ENCODE measurements around the gene EN2.

DNA sequence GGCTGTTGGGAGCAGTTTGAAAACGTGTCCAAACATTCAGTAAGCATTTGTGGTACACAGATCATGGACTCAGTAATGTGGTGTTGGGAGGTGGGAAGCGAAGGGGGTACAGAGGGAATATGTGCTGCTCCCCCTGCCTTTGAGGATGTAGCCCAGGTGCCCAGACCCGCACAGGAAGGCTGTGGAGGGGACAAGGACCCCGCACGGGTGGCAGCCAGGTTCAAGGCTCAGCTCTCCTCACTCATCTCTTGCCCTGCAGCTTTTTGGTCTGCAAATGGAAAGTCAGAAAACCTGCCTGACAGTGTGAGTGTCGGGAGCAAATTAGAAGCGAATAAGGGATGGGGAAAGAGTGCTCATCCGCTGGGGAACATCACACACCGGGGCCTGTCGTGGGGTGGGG is 27.3 kb upstream of the EN2 start:
- TF ChIP-seq, protein P1, sequence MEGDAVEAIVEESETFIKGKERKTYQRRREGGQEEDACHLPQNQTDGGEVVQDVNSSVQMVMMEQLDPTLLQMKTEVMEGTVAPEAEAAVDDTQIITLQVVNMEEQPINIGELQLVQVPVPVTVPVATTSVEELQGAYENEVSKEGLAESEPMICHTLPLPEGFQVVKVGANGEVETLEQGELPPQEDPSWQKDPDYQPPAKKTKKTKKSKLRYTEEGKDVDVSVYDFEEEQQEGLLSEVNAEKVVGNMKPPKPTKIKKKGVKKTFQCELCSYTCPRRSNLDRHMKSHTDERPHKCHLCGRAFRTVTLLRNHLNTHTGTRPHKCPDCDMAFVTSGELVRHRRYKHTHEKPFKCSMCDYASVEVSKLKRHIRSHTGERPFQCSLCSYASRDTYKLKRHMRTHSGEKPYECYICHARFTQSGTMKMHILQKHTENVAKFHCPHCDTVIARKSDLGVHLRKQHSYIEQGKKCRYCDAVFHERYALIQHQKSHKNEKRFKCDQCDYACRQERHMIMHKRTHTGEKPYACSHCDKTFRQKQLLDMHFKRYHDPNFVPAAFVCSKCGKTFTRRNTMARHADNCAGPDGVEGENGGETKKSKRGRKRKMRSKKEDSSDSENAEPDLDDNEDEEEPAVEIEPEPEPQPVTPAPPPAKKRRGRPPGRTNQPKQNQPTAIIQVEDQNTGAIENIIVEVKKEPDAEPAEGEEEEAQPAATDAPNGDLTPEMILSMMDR (IDR thresholded peaks at IDR 0.05 in 2 of 3, conservative IDR thresholded peaks at IDR 0.05 in 1 of 3; ENCODE audit: control insufficient read depth in 2 of 3, extremely low read depth in 1 of 3, insufficient read depth in 1 of 3, low read depth in 3 of 3, low read length in 3 of 3) = no peak
- TF ChIP-seq CBX5 (IDR thresholded peaks at IDR 0.05; ENCODE audit: low read depth) (no peak), FOXM1 (IDR thresholded peaks at IDR 0.05; ENCODE audit: low read depth, low read length) (no peak), POLR2A (IDR thresholded peaks at IDR 0.05; ENCODE audit: low read depth, low read length) (no peak), TARDBP (IDR thresholded peaks at IDR 0.05; ENCODE audit: borderline replicate concordance) (no peak), SP1 (IDR thresholded peaks at IDR 0.05; ENCODE audit: low read depth, low read length) (no peak), NFIC (IDR thresholded peaks at IDR 0.05; ENCODE audit: low read depth, low read length) (no peak), SMARCA5 (IDR thresholded peaks at IDR 0.05) (no peak)
- TF ChIP-seq, protein P2, sequence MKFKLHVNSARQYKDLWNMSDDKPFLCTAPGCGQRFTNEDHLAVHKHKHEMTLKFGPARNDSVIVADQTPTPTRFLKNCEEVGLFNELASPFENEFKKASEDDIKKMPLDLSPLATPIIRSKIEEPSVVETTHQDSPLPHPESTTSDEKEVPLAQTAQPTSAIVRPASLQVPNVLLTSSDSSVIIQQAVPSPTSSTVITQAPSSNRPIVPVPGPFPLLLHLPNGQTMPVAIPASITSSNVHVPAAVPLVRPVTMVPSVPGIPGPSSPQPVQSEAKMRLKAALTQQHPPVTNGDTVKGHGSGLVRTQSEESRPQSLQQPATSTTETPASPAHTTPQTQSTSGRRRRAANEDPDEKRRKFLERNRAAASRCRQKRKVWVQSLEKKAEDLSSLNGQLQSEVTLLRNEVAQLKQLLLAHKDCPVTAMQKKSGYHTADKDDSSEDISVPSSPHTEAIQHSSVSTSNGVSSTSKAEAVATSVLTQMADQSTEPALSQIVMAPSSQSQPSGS (IDR thresholded peaks at IDR 0.05; ENCODE audit: low read length) = no peak
- TF ChIP-seq, protein P3, sequence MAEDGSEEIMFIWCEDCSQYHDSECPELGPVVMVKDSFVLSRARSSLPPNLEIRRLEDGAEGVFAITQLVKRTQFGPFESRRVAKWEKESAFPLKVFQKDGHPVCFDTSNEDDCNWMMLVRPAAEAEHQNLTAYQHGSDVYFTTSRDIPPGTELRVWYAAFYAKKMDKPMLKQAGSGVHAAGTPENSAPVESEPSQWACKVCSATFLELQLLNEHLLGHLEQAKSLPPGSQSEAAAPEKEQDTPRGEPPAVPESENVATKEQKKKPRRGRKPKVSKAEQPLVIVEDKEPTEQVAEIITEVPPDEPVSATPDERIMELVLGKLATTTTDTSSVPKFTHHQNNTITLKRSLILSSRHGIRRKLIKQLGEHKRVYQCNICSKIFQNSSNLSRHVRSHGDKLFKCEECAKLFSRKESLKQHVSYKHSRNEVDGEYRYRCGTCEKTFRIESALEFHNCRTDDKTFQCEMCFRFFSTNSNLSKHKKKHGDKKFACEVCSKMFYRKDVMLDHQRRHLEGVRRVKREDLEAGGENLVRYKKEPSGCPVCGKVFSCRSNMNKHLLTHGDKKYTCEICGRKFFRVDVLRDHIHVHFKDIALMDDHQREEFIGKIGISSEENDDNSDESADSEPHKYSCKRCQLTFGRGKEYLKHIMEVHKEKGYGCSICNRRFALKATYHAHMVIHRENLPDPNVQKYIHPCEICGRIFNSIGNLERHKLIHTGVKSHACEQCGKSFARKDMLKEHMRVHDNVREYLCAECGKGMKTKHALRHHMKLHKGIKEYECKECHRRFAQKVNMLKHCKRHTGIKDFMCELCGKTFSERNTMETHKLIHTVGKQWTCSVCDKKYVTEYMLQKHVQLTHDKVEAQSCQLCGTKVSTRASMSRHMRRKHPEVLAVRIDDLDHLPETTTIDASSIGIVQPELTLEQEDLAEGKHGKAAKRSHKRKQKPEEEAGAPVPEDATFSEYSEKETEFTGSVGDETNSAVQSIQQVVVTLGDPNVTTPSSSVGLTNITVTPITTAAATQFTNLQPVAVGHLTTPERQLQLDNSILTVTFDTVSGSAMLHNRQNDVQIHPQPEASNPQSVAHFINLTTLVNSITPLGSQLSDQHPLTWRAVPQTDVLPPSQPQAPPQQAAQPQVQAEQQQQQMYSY (CRISPR knock-in tag; IDR thresholded peaks at IDR 0.05) = no peak
- TF ChIP-seq, protein P4, sequence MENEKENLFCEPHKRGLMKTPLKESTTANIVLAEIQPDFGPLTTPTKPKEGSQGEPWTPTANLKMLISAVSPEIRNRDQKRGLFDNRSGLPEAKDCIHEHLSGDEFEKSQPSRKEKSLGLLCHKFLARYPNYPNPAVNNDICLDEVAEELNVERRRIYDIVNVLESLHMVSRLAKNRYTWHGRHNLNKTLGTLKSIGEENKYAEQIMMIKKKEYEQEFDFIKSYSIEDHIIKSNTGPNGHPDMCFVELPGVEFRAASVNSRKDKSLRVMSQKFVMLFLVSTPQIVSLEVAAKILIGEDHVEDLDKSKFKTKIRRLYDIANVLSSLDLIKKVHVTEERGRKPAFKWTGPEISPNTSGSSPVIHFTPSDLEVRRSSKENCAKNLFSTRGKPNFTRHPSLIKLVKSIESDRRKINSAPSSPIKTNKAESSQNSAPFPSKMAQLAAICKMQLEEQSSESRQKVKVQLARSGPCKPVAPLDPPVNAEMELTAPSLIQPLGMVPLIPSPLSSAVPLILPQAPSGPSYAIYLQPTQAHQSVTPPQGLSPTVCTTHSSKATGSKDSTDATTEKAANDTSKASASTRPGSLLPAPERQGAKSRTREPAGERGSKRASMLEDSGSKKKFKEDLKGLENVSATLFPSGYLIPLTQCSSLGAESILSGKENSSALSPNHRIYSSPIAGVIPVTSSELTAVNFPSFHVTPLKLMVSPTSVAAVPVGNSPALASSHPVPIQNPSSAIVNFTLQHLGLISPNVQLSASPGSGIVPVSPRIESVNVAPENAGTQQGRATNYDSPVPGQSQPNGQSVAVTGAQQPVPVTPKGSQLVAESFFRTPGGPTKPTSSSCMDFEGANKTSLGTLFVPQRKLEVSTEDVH (IDR thresholded peaks at IDR 0.05; ENCODE audit: low read depth, partially characterized antibody) = no peak
- TF ChIP-seq, protein P5, sequence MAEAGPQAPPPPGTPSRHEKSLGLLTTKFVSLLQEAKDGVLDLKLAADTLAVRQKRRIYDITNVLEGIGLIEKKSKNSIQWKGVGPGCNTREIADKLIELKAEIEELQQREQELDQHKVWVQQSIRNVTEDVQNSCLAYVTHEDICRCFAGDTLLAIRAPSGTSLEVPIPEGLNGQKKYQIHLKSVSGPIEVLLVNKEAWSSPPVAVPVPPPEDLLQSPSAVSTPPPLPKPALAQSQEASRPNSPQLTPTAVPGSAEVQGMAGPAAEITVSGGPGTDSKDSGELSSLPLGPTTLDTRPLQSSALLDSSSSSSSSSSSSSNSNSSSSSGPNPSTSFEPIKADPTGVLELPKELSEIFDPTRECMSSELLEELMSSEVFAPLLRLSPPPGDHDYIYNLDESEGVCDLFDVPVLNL (IDR thresholded peaks at IDR 0.05; ENCODE audit: low read depth, low read length) = no peak
